K562 (cell line): ENCODE results near the gene ZNF785. TPM values are rescaled to one million over a fixed set of nuclear protein-coding genes. Genes with fewer than 3 reads are reported as not detected.

Experiments
- ARNT ChIP-seq, 2 experiments: fragments of 450-650 bp; IDR thresholded peaks; 2 replicates each; pipeline ENCODE4 v1.6.1; 2016; ENCODE audit warnings: mild to moderate bottlenecking in 1 of 2
- BHLHE40 ChIP-seq: IDR thresholded peaks from 2 replicates; pipeline ENCODE4 v1.6.1; 2011; ENCODE audit warnings: low read length, improper control_type of control experiment
- IRF1 ChIP-seq: sonication (generic); formaldehyde crosslinking; IDR thresholded peaks from 2 replicates; pipeline ENCODE4 v1.8.0; 2022; ENCODE audit warnings: missing genetic modification reagents, mild to moderate bottlenecking, borderline replicate concordance
- MTF1 ChIP-seq: fragments of 250-450 bp; sonication (Bioruptor Pico); IDR thresholded peaks from 2 replicates; pipeline ENCODE4 v1.9.0; 2021; ENCODE audit warnings: moderate library complexity, mild to moderate bottlenecking, inconsistent platforms, borderline replicate concordance
- MYBL2 ChIP-seq, 2 experiments: fragments of 450-650 bp in 1 of 2; sonication (generic) in 1 of 2; formaldehyde crosslinking in 1 of 2; IDR thresholded peaks; 2 replicates each; pipeline versions ENCODE4 v1.6.1 to v1.8.1; 2017 to 2022; ENCODE audit warnings: borderline replicate concordance in 1 of 2, inconsistent platforms in 1 of 2, low read depth in 1 of 2, mild to moderate bottlenecking in 1 of 2, missing genetic modification reagents in 1 of 2, moderate library complexity in 1 of 2
- NUFIP1 ChIP-seq: fragments of 450-650 bp; IDR thresholded peaks from 2 replicates; pipeline ENCODE4 v1.6.1; 2018; ENCODE audit not compliant: partially characterized antibody
- POLR2B ChIP-seq: fragments of 450-650 bp; IDR thresholded peaks from 2 replicates; pipeline ENCODE4 v1.6.1; 2018; ENCODE audit warnings: low read depth; ENCODE audit not compliant: partially characterized antibody
- RFX7 ChIP-seq: fragments of 250-450 bp; sonication (Bioruptor Pico); IDR thresholded peaks from 2 replicates; pipeline ENCODE4 v1.5.1; 2021; ENCODE audit warnings: mild to moderate bottlenecking
- SMARCE1 ChIP-seq: fragments of 450-650 bp; IDR thresholded peaks from 2 replicates; pipeline ENCODE4 v1.7.1; 2016; ENCODE audit warnings: mild to moderate bottlenecking
- TEAD2 ChIP-seq: fragments of 450-650 bp; IDR thresholded peaks from 2 replicates; pipeline ENCODE4 v1.6.1; 2016; ENCODE audit warnings: missing genetic modification characterization, control low read depth, missing compliant biosample characterization
- THRAP3 ChIP-seq: fragments of 450-650 bp; IDR thresholded peaks from 2 replicates; pipeline ENCODE4 v1.6.1; 2016; ENCODE audit warnings: mild to moderate bottlenecking, inconsistent platforms, borderline replicate concordance
- ZBTB40 ChIP-seq, 2 experiments: fragments of 450-650 bp in 1 of 2; sonication (generic) in 1 of 2; formaldehyde crosslinking in 1 of 2; IDR thresholded peaks; 2 replicates each; pipeline versions ENCODE4 v1.7.1 to v1.9.0; 2016 to 2022; ENCODE audit warnings: inconsistent platforms in 1 of 2, mild to moderate bottlenecking in 1 of 2, missing genetic modification reagents in 1 of 2
- ZNF24 ChIP-seq: fragments of 450-650 bp; IDR thresholded peaks from 2 replicates; pipeline ENCODE4 v1.6.1; 2016
- polyA plus RNA-seq, 8 experiments: library from polyadenylated mRNA; depleted of rRNA in 4 of 8; stranded (reverse) in 5 of 8; unstranded in 3 of 8; fragments of >200 nt; fragmentation: Nextera tagmentation in 2 of 8; fragmentation: Illumina TruSeq in 1 of 8; extraction: Ambion mirVana in 2 of 8; extraction: Trizol in 1 of 8; gene quantifications; 2 replicates each; pipeline versions ENCODE4 v1.2.1 to v1.2.3, GENCODE V29; 2011 to 2014; ENCODE audit warnings: inconsistent platforms in 1 of 8, missing spikeins in 1 of 8
- total RNA-seq, 7 experiments: library from RNA; depleted of rRNA in 6 of 7; stranded (reverse); fragments of >200 nt in 6 of 7; fragmentation: Illumina TruSeq in 2 of 7; extraction: Trizol in 2 of 7; gene quantifications; 2 replicates each; pipeline versions ENCODE4 v1.2.1 to v1.2.3, GENCODE V29; 2011 to 2021; ENCODE audit warnings: low replicate concordance in 1 of 7
- TF ChIP-seq, protein P1 (sequence below): fragments of 250-450 bp; sonication (Bioruptor Pico); IDR thresholded peaks from 2 replicates; pipeline ENCODE4 v1.8.0; 2021; ENCODE audit warnings: moderate library complexity, mild to moderate bottlenecking, inconsistent platforms

The ZNF785 gene
- total and polyA plus RNA-seq, 9 of the 15 experiments (the other 6 are each of a cell fraction or from before 2014, with no cell fraction given), result 0.64 to 11.0 (median 6.4) TPM

DNA sequence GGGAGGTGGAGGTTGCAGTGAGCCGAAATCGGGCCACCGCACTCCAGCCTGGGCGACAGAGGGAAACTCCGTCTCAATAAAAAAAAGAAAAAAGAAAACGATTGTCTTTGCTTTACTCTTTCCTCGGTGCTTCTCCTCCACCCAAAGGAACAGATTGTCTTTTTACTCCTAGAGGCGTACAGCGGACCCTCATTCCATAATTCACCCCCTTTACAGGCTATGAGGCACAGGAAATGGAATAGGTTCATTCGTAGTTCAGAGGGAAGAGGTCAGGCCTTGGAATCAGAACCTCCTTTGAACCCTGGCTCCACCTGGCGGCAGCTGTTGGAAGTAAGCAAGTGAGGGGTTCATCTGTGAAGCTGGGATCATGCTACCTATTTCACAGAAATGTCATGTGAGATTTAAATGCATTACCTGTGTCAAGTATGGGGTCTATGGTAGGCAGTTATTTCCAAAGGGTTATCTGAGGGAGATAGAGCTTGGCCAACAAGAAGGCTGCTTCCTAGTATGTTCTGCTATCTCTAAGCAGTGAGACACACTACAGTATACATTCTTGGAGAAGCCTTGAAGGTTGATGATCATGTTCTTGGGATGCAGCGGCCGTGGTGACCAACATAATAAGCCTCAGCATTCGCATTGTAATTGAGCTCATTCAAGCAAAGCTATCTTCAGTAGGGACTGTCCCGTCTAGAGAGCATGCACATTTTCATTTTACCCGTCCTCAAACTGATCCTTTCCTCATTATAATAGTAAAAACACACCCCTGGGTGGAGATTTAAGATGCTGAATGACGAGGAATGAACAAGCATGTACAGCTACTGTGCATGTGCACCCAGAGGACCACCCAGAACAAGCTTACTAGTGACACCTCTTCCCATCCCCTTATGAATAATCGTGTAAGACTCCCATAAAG, 43.4 kb upstream of the ZNF785 start (continued):
- TF ChIP-seq ZBTB40 (IDR thresholded peaks at IDR 0.05) (peak; percentile 54), ZBTB40 (CRISPR knock-in tag; IDR thresholded peaks at IDR 0.05) (no peak), ZNF24 (no peak), BHLHE40 (peak; percentile 31; the same call in 1 of the 2 replicates), TEAD2 (tag) (no peak), MYBL2 (IDR thresholded peaks at IDR 0.05; ENCODE audit: low read depth) (no peak), MYBL2 (CRISPR knock-in tag; IDR thresholded peaks at IDR 0.05; ENCODE audit: borderline replicate concordance) (no peak), IRF1 (no peak), THRAP3 (peak; percentile 87; the same call in 1 of the 2 replicates), ARNT (IDR thresholded peaks at IDR 0.05) (peak in 1 of 2 experiments; percentile 48; a peak in 1 of 4 replicates), MTF1 (no peak), RFX7 (CRISPR knock-in tag) (no peak), POLR2B (no peak), SMARCE1 (no peak), NUFIP1 (no peak)
- TF ChIP-seq, protein P1, sequence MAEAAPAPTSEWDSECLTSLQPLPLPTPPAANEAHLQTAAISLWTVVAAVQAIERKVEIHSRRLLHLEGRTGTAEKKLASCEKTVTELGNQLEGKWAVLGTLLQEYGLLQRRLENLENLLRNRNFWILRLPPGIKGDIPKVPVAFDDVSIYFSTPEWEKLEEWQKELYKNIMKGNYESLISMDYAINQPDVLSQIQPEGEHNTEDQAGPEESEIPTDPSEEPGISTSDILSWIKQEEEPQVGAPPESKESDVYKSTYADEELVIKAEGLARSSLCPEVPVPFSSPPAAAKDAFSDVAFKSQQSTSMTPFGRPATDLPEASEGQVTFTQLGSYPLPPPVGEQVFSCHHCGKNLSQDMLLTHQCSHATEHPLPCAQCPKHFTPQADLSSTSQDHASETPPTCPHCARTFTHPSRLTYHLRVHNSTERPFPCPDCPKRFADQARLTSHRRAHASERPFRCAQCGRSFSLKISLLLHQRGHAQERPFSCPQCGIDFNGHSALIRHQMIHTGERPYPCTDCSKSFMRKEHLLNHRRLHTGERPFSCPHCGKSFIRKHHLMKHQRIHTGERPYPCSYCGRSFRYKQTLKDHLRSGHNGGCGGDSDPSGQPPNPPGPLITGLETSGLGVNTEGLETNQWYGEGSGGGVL (CRISPR knock-in tag), result no peak
